GM18519 (cell line): Measurements from ENCODE around the gene TMC8.
"Not testable (repeated sequence)": the region's sequence is repeated elsewhere in the genome, so short reads cannot be mapped to it uniquely, and the experiment has no call there.

Experiments
- ATAC-seq: cut with Tn5 transposase; IDR thresholded peaks from one replicate; pipeline ENCODE4 v1.9.1; 2021; ENCODE audit warnings: mild to moderate bottlenecking, moderate library complexity; ENCODE audit not compliant: unreplicated experiment, low FRiP score

TMC8 gene

DNA sequence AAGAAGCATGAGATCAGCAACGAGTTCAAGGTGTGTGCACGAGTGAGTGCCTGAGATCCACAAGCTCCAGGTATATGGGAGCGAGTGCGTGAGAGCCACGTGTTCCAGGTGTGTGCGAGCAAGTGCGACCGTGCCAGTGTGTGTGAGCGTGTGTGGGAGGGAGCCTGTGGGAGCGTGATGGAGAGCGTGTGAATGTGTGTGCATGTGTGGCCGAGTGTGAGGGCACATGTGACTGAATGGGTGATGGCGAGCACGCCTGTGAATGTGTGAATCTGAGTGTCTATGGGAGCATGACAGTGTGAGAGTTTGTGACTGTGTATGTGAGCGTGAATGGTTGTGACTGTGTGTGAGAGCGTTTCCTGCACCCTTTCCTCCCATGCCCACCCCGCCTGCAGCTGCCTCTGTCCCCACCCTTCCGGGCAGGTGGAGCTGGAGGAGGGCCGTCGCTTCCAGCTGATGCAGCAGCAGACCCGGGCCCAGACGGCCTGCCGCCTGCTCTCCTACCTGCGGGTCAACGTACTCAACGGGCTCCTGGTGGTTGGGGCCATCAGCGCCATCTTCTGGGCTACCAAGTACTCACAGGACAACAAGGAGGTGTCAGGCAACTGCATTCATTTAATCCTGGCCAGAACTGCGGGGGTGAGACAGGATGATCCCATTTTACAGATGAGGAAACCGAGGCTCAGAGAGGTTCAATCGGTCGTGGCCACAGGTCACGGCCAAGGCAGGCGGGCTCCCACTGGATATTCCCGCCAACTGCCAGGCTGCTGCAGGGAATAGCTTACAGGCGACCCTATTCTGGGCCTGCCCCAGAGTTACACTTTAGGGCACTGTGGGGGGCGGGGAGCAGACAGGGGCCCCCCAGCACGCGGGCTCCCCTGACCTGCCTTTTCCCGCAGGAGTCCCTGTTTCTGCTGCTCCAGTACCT, 3.7 kb downstream of the TMC8 start:
- ATAC-seq: no peak

DNA sequence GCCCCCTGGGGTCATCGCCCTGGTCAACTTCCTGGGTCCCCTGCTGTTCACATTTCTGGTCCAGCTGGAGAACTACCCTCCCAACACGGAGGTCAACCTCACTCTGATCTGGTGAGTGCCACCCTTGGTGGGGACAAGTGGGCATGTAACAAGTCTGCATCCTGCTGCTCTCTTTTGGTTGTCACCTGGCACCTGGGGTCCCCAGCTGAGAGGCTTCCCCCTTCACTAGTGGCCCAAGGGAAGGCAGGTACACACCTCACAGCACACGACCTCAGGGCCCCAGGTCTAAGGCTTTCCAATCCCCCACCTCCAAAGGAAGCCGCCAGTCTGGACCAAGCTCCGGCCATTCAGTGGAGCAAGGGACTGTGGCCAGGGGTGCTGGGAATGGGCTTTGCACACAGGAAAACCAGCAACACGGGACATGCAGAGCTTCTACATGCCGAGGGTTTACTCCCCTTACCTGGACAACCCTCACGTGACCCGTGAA, 4.4 kb downstream of the TMC8 start:
- no peak for ATAC-seq

DNA sequence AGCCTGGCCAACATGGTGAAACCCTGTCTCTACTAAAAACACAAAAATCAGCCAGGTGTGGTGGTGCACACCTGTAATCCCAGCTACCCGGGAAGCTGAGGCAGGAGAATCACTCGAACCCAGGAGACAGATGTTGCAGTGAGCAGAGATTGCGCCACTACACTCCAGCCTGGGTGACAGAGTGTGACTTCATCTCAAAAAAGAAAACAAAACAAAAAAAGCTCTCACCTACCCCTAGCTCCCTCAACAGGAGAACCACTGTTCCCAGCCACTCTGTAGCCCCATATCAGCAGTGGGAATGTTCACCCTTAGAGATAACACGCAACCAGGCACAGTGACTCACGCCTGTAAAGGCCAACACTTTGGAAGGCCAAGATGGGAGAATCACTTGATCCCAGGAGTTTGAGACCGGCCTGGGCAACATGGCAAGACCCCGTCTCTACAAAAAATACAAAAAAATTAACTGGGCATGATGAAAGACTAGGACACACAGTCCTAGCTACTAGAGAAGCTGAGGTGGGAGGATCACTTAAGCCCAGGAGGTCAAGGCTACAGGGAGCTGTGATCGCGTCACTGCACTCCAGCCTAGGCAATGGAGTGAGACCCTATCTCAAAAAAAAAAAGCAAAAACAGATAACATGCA, 5.4 kb downstream of the TMC8 start:
- ATAC-seq: no peak

DNA sequence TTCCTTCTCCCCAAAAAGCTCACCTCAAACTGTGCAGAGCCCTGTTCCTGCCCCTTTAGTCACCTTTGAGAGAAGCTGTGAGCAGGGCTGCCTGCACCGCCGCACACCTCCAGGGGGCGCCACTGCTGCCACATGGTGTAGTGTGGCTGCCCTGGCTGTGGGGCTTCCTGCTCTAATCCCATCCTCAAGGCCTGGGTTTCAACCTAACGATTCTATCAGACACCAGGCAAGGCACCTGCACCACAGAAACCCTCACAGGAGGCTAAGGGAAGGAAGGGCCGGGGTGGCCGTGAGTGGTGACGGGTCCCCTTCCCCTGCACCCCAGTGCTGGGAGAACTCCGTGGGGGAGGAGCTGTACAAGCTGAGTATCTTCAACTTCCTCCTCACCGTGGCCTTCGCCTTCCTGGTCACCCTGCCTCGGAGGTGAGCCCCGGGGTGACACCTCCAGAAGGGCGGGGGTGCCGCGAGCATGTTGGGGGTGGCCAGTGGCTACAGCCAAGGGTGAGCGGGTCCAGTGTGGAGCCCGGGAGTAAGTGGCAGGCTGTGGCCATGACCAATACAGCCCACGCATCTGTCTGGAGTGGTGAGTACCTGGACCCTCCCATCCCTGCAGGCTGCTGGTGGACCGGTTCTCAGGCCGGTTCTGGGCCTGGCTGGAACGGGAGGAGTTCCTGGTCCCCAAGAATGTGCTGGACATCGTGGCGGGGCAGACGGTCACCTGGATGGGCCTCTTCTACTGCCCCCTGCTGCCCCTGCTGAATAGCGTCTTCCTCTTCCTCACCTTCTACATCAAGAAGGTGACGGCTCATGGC, 7.0 kb downstream of the TMC8 start:
- no peak for ATAC-seq

DNA sequence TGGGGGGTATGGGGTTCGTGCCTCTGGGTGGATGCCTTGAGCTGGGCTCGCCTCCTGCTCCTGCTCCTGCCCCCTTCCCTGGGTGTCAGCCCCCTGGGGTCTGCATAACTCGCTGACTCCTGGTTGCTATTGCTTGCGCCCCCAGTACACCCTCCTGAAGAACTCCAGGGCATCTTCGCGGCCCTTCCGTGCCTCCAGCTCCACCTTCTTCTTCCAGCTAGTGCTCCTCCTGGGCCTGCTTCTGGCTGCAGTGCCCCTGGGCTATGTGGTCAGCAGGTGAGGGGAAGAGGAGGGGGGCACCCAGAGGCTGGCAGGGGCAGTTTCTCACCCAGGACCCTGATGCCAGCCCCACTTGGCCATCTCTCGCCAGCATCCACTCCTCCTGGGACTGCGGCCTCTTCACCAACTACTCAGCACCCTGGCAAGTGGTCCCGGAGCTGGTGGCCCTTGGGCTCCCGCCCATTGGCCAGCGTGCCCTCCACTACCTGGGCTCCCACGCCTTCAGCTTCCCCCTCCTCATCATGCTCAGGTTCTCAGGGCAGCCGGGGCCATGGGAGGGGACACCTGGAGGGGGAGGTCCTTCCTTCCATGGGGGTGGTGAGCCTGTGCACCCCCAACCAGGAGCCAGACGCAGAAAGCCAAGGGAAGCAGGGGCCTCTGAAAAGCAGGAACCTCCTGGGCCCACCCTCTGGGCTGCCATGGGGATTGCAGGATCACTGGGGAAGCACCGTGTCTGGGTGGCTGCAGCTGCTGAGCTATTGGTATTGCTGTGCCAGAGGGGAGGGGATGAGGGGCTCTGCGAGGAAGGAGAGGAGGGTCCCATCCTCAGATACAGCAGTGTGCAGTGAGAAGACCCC, 7.9 kb downstream of the TMC8 start:
- ATAC-seq: no peak

DNA sequence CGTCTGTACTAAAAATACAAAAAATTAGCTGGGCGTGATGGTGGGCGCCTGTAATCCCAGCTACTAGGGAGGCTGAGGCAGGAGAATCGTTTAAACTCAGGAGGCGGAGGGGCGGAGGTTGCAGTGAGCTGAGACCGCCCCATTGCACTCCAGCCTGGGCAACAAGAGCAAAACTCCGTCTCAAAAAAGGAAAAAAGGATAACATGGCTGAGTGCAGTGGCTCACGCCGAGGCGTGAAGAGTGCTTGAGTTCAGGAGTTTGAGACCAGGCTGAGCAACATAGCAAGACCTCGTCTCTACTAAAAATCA, 9.2 kb downstream of the TMC8 start:
- not testable (repeated sequence) for ATAC-seq

DNA sequence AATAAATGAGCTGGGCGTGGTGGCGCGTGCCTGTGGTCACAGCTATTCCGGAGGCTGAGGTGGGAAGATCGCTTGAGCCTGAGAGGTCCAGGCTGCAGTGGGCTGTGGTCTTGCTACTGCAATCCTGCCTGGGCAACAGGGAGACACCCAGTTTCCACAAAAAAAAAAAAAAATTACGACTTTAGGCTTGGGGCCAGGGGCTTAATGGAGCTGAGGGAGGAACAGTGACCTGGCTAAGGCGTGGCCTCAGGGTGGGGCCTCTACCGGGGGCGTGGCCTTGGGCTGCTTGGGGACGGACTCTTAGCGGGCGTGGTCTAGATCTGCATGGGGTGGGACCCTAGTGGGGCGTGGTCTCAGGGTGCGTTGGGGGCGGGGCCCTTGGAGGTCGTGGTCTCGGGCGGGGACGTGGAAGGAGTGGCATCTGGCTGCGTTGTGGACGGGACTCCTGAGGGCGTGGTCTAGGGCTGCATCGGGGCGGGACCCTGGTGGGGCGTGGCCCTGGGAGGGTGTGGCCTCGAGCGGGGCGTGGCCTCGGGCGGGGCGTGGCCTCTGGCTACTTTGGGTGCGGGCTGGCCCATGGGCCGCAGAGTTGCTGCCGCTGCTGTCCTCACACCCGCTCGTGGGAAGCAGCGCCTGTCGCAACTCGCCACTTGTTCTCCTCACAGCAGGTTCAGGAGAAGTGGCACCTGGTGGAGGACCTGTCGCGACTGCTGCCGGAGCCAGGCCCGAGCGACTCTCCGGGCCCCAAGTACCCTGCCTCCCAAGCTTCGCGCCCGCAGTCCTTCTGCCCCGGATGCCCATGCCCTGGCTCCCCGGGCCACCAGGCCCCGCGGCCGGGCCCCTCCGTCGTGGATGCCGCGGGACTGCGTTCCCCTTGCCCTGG, 9.8 kb downstream of the TMC8 start:
- peak; percentile 46 for ATAC-seq

DNA sequence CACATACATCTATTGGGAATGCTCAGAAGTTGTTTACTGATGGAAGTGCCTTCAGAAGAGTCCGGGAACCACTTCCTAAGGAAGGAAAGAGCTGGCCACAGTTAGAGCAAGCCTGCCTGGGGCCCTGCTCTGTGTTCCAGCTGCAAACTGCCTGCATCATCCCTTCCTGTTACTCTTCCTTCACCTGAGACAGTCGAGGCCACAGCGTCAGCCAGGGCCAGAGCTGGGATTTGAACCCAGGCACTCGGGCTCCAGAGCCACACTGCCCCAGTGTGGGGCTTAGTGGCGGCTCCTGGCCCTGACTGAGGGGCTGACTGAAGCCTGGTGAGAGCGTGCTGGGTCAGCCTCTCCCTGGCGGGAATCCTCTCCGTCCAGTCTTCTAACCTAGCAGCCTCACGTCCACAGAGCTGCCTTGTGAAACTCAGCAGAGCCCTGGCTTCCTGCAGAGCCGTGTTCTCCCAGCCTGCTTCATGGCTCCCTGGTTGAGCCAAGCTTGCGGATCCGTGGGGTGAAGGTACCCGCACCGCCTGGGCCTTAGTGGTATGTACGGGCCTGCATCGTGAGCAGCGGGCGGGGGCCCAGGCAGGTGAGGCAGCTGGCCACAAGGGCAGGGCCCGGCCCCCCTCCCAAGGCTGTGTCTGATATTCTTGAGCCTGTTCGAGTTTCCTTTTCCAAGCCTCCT, 11.0 kb downstream of the TMC8 start:
- ATAC-seq: no peak

DNA sequence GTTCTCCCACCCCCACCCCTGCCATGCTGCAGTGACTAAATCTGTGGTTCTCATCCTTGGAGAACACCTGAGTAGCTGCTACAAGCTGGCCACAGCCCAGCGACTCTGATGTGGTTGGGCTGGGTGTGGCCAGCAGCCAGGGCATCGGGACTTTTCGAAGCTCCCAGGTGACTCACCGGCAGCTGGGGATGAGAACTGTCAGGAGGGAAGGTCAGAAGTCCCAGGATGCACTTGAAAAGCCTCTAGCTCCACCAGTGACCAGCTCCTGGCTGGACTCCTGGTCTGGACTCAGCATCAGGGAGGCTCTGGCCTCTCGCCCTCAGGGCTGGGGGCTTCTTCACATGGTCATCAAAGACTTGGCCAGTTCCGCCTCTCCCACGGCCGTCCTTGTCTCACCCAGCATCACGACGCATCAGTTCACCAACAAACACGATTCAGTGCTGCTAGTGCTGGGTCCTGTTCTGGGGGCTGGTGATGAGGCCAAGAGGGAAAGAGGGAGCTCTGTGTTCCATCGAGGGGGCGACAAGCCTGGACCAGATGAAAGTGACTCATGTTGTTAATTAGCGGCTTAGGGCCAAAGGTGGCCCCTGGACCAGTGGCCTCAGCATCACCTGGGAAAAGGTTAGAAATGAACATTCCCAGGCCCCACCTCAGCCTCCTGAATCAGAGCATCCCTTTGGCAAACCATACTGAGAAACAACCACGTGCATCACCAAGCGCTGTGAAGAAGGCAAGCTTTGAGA, 11.7 kb downstream of the TMC8 start:
- ATAC-seq: no peak

DNA sequence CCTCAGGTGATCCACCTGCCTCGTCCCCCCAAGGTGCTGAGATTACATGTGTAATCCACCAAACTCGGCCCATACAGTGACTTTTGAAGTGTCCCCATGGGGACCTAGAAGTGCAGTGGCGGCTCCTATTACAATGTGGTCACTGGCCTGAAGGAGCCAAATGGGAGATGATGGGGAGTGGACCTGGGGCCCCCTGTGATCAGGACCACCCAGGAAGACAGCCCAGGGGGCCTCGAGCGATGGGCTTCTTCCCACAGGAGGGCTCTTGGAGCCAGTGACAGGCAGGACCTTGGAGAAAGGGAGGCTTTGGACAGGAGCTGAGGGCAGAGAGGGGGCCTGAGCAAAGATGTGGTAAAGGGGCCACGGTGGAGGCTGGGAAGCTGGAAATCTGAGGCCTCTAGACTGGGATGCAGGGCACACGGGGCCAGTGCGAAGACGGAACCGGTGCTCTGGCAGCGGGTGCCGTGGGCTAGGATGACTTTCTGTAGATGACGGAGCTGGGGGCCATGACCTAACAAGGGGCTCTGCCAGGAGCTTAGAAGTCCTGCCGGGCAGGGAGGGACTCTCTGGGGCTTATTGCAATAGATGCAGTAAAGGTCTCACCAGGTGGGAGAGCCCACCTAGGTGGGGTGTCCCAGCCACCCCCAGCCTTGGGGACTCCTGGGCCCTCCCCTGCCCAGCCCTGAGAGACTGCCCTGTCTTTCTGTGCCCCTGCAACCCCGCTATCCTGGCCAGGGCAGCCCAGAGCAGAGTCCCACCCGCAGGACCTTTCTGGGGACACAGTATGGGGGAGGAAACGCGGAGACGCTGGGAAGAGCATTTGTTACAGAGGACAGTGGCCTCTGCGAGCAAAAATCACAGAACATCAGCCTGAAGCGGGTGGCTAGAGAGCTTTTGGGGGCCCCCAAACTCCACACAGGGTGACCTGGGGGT, 12.9 kb downstream of the TMC8 start:
- no peak for ATAC-seq

DNA sequence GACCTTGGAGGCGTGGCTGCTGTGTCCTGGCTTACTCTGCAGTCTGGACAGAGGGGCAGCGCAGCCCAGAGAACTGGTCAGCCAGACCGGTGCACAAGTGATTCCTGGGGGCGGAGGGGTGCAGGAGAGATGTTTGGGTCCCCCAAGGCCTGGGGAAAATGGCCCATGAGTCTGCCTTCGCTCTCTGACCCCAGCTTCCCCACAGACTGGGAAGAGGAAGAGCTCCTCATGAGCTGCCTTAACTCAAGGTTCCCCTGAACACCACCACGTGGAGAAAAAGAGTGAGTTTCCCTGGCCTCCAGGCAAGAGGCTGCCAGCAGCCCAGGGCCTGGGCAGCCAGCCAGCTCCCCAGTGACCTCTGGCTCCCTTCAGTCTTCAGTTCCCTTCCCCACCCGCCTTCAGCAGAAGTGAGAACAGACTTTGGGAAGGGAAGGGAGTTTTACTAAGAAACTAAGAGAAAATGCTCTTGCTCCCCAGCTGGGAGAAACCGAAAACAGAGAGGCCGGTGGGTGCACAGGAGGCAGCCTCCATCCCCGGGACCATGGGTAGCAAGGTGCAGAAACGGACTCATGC, 13.7 kb downstream of the TMC8 start:
- ATAC-seq: no peak

DNA sequence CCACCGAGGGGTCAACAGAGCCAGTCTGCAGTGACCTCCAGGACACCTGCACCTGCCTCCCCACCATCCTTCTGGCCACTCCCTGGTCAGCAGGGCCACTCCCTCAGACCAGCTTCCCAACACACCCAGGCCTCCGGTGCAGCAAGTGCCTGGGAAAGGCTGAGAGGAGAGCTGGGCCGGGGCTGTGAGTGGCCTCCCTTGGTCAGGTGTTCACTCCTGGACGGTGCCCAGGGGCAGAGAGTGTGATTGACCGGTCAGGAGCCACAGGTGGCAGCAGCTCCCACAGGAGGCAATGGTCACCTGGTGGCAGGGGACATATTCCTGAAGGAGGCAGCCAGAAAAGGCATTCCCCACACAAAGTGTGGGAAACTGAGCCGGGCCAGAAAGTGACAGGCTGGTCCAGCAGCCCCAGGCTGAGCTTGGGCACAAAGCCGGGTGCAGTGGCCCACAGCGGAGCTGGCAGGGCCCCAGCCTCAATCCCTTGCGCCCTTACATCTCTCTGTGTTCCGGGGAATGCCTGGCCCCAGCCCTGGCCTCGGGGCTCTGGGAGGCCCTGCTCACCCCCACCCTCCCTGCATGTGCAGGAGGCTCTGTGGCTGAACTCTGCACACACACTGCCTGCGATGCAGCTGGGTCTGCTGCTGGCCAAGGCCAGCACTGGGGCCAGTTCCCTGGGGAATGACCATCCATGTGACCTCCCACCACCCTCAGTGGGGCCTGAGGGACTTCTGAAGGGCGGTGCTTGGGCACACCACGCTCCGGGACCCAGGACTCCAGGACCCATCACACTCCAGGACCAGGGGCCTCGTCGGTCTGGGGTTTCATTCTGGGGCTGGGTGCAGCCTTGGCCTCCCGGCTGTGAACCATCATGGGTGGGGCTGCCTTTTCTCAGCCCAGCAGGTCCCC, 14.4 kb downstream of the TMC8 start:
- no peak for ATAC-seq

DNA sequence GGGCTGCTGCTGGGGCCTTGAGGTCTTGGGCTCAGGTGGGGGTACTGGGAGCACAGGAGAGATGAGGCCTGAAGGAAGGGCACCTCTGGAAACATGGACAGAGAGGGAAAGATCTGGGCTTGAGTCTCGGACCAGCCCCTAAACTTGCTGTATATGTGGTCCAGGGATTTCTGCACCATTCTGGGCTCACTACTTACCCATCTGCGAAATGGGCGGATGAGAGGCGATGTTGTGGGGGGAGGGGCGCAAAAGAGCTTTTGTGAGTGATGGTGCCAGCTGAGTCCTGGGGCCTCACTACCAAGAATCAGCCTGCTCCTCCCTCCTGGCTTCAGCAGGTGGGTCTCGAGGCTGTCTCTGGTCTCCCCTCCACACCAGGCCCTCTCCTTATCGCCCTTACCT, 15.9 kb downstream of the TMC8 start:
- no peak for ATAC-seq

DNA sequence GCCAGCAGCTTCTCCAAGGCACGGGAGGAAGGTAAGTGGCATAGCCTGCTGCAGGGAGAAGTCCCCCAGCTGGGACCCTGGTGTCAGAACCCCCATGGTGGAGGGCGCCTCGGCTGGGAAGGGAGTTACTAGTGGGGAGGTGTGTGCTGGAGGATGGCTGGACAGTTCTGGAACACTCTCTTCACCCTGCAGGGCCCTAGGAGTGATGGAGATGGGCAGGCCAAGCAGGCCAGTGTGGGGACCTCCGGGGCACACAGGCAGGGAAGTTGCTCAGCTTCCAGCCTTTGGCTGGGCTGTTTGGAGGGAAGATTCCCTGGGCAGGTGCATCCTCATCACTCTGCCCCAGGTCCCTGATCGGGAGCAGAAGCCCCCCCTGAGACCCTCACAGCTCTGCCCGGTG, 16.3 kb downstream of the TMC8 start:
- no peak for ATAC-seq

DNA sequence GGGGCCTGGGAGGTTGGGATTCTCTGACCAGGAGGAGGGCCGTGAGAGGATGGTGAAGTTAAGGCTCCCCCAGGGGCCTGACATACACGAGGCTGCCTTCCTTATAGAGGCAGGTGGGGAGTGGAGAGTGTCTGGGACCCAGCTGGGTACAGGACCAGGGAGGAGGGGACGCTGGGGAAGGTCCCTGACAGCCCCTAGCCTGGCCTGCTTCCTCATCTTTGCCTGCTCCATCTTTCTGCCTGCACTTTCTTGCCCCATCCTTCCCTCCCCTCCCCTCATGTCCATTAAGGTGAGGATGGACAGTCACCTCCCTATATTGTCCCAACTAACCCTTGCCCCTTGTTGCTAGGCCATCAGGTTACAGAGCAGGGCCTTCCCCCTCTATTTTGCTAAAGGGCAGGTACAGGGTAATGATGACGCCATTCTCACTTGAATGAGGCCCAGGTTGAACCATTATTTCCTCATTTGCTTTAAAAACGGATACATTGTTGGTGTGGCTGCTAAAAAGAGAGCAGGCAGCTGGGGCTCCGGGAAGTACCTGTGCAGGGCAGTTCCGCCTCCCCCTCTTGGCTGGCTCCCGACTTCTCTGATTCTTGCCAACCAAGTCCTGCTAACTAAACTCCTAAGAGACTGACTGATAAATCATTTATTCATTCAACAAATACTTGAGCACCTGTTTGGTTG, 16.9 kb downstream of the TMC8 start:
- no peak for ATAC-seq
